NAMALWA (cell line): ENCODE results near the gene KRT6B.
"Not testable (repeated sequence)": the region's sequence is repeated elsewhere in the genome, so short reads cannot be mapped to it uniquely, and the experiment has no call there.

Experiments used
- DNase-seq: peaks from one replicate; pipeline ENCODE4 v3.0.0-alpha.2; 2015; ENCODE audit warnings: low spot score

Gene KRT6B

DNA sequence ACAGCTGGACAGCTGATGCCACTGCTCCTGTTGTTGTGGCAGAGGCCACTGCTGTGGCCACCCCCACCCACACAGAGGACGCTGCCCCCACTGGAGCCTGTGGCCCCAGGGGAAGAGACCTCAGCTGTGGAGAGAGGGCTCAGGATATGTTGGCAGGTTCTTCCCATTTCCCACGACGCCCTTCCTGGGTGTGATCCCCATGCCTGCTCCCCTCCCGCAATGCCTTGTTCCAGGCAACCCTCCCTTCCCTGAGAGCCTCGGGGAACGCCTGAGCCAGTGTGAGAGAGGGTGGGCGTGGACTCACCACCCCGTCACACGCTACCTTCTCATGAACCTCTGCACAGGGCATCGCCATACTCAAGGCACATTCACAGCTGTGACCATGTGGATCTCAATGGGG is 40.1 kb downstream of the KRT6B start:
- no peak for DNase-seq

DNA sequence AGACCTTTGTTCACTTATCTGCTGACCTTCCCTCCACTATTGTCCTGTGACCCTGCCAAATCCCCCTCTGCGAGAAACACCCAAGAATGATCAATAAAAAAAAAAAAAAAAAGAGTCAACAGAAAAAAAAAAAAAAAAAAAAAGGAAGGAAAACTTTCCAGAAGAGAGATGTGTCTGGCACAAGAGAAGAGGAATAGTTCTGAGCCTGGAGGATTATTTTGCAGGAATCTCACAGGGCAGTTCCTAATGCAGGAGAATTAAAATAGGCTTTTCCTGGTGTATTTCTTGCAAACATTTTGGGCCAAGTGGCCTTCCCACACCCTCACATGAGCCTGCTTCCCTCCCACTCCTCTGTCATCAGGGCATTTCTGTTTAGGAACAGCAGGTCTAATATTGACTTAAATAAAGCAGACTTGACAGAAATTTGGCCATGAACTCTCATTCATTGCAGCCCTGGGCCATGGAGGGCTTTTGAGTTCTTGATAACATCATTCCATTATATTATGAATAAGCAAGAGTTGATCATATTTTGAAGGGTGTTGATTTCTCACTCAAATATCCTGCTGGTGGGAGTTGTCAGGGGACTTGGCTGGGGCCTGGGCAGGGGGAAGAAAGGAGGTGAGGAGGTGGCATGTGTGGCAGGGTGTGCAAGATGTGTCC is 41.2 kb downstream of the KRT6B start:
- not testable (repeated sequence) for DNase-seq

DNA sequence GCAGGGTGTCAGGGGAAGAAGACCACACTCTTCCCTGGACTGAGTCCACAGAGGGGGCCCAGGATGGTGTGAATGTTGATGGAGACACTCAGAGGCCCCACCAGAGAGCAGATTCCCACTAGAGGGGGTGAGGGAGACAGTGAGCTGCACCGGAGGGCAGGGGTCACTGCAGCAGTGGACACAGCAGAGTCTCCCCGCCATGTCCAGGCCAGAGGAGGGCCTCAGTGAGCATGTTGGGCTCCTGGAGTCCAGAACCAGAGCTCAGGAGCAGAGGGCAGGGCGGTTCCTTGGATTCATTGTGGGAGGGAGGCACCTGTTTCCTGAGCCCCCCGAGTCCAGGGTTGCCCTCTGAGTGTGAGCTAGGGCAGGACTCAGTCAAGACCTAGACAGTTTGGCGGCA is 44.0 kb downstream of the KRT6B start:
- no peak for DNase-seq

DNA sequence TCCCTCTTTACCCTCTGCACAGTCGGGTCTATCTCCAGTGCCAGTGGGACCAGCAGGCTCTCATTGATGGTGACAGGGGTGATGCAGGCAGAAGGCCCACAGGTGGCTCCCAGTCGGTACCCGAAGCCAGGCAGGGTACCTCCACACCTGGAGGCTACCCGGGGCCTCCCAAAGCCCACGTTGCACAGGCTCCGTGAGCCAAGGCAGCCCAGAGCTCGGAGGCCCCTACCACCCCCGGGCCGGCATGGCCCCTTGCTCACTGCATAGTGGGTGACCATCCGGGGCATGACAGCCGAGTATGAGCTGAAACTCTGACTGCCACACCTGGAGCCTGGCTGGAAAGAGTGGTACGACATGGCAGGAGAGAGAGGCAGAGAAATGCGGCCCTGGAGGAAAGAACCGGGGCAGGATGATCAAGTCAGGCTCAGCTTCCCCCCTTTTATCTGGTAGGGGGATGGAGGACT is 46.0 kb downstream of the KRT6B start, which contains the start of gene KRT82:
KRT82 (minus strand) TSS at position 414 of the 464 bp plus-strand sequence; CDS start at position 356, 58 bp downstream.
- no peak for DNase-seq

DNA sequence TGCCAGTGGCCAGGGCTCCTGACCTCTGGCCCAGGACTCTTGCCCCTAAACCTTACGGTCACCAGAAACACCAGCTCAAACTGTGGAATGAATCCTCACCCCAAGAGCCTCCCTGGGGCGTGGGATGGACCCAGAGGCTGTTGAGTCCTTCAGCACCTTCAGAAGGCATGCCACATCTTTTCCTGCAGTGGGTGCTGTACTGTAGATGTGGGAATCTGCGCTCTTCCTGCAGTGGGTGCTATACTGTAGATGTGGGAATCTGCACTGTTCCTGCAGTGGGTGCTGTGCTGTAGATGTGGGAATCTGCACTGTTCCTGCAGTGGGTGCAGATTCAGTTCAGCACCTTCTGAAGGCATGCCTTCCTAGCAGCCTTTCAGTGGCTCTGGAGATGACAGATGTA is 47.0 kb downstream of the KRT6B start:
- DNase-seq: no peak

DNA sequence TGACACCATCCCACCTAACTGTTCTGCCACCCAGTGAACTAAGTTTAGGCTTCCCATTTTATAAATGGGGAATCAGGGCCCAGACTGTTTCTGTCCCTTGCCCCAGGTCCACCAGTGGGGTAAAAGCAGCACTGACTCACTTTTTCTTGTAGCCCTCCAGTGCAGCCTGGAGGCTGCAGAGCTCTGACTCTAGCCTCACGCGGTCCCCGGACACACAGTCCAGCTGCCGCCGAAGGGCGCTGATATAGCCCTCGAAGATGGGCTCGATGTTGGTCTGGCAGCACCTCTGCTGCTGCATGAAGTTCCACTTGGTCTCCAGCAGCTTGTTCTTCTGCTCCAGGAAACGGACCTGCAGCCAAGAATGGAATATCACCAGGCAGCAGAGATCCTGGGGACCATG is 48.4 kb downstream of the KRT6B start:
- DNase-seq: no peak

DNA sequence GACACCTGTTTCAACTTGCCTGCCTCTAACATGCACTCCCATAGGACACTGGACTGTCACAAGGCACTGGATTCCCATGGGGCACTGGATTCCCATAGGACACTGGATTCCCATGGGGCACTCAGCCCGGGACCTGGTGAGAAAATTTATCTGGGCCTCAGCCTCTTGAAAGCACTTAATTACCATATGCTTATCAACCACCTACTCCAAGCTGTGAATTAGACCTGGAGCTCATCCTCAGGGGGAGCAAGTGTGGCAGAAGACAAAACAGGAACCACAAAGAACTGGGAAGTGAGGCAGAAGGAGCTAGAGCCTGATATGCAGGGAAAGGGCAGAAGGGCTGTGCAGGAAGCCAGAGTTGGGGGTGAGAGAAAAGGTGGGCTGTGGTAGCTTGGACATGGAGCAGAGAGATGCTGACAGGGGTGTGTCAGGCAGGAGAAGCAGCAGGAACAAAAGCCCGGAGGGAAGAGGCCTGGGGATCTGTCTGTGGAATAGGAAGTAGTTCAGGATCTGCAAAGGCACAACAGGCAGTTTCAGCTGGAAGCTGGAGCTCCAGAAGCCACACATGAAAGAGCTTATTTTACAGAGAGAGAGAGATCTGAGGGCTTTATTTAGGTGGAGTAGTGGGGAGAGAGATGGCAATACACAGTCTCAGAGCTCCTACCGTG is 48.9 kb downstream of the KRT6B start:
- no peak for DNase-seq

DNA sequence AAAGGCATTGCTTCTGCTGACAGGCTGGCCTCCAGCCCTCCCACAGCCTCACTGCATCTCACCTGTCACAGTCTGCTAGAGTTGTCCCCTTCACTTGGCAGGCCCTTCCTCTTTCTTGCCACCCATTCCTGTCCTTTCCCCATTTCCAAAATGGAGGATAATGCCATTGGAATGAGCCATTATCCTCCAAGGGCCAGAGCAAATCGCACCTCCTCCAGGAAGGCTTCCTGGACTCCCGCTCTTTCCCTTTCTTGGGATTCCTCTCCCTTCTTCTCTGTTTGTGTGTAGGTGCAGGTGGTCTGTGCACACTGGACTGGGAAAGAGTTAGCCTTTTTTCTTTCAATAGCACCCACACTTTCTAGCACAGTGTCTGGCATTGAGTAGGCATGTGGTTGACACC is 49.6 kb downstream of the KRT6B start:
- DNase-seq: no peak

DNA sequence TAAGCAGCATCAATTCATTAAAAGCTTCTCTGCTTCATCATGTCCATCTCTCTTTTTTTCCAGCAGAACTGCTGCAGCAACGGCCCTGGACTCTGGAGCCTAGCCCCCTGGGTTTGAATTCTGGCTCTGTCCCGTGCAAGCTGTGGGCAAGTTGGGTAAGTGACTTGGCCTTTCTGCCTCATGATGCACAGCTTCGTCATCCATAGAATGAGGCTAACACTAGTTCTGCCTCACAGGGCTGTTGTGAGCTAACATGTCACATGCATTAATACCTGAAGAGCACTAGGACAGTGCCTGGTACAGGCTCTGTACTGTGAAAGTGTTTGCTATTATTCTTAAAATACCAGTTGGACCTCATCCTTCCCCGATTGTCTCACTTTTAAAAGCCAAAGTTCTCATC is 50.0 kb downstream of the KRT6B start:
- DNase-seq: no peak

DNA sequence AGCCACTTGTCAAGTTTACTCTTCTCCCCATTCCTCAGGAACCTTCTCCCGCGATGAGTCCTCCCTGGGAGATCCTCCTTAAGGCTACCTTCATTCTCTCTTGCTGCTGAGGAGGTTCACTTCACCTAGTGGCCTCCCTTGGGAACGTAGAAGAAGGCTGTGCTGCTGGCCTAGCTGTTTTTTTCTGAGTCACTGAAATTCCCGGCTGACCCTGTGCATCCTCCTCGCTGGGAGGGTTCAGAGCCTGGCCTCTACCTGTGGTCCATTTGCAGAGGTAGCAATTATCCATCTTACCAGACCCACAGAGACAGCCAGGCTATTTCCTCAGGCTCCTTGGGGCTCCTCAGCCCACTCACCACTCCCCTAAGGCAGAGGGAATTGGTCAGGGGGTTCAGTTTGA is 50.4 kb downstream of the KRT6B start:
- no peak for DNase-seq

DNA sequence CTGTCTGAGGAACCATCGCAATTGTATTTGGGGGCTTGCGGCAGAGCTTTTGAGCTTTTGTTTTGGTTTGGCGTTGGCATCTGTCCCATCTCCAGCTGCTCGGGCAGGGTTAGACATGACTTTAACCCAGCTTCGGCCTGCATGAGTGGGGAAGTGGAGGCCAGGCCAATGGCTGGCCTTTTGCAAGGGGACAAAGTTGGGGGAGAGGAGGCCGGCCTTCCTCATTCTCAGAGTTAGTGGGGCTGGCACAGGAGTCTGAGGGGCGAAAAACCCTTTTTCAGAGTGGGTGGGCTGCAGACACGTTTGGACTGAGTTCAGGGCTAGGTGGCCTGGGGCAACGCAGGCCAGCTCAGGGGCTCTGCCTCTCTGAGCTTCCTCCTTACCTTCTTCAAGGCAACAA is 51.0 kb downstream of the KRT6B start:
- DNase-seq: no peak

DNA sequence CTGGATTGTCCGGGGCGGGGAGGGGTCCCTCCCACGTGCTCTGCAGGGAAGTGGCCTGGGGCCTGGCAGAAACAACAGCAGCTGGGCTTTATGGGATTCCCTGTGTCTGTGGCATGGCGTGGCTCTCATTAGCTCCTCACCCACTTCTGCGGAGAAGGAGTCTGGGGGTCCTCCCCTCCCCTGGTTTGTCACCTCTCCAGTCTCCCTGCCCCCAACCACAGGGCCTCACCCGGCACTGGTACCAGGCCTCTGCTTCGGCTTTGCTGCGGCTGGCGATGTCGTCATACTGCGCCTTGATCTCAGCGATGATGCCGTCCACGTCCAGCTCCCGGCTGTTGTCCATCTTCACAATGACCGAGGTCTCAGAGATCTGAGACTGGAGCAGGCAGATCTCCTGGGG is 52.2 kb downstream of the KRT6B start:
- no peak for DNase-seq

DNA sequence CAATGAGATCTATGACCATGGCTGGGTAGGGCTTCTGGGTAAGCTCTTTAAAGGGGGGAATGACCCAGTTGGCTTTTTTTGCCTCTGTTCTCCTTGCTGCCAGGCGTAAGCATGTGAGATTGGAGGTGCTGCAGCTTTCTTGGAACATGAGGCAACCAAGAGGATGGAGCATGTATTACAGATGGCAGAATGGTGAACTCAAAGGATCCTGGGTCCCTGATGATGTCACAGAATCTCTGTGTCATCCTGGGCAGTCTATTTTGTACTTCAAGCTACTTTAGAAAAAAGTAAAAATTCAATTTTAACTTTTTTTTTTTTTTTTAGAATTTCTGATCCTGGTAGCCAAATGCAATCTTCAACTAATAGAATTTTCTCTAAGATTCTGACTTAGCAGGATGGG is 53.8 kb downstream of the KRT6B start:
- peak; percentile 19 for DNase-seq

DNA sequence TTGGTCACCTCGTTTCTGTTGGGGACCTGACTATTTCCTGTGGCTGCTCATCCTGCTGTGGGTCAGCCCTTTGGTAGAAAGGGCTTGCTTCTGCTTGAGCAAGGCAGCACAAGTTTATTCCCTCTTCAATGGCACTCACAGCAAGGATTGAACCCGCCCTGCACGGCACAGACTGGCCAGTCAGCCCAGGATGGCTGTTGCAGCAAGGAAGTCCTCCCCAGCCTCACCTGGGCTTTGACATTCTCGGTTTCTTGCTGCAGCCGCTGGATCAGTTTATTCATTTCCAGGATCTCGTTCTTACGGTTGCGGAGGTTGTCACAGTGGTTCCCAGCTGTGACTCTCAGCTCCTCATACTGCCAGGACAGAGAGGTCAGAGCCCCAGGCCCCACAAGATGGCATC is 55.3 kb downstream of the KRT6B start:
- no peak for DNase-seq
